Coronary artery (tissue), 2 donors: Measurements from ENCODE around the gene MEGF11.

ENCODE experiments used
- DNase-seq: peaks from one replicate; pipeline ENCODE4 v3.0.0-alpha.2; 2017; ENCODE audit warnings: low spot score
- H3K27ac ChIP-seq, 2 donors: fragments of 200-600 bp; sonication (generic); one replicate each; pipeline ENCODE4 v1.5.1; 2016 to 2019
- H3K4me3 ChIP-seq: fragments of 200-600 bp; sonication (generic); 2 replicates; pipeline ENCODE4 v1.5.1; 2016; ENCODE audit warnings: mild to moderate bottlenecking, moderate library complexity
- TF ChIP-seq, protein P1 (sequence below): fragments of 200-600 bp; sonication (generic); IDR thresholded peaks from one replicate; pipeline ENCODE4 v1.5.1; 2019; ENCODE audit warnings: antibody characterized with exemption

MEGF11 gene

DNA sequence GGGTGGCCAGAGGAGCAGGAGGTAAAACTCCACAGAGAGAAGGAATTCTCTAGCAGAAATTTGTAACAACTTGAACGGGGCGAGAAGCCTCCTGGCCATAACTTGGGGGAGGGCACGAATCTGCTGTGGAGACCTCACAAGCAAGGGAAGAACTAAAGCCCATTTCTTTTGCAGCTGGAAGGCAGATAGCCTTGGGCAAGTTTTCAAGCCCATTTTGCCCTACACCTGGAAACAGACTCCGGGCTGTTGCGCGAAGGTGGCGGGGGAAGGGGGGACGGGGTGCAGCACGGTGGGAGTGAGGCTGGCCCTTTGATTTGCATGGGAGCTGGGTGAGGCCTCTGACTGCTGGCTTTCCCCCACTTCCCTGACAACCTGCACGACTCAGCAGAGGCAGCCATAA is 168.8 kb downstream of the MEGF11 start:
- Histone ChIP-seq H3K27ac (no peak overlapping the region), H3K4me3 (no peak overlapping the region)
- TF ChIP-seq, protein P1, sequence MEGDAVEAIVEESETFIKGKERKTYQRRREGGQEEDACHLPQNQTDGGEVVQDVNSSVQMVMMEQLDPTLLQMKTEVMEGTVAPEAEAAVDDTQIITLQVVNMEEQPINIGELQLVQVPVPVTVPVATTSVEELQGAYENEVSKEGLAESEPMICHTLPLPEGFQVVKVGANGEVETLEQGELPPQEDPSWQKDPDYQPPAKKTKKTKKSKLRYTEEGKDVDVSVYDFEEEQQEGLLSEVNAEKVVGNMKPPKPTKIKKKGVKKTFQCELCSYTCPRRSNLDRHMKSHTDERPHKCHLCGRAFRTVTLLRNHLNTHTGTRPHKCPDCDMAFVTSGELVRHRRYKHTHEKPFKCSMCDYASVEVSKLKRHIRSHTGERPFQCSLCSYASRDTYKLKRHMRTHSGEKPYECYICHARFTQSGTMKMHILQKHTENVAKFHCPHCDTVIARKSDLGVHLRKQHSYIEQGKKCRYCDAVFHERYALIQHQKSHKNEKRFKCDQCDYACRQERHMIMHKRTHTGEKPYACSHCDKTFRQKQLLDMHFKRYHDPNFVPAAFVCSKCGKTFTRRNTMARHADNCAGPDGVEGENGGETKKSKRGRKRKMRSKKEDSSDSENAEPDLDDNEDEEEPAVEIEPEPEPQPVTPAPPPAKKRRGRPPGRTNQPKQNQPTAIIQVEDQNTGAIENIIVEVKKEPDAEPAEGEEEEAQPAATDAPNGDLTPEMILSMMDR = no peak
- no peak for DNase-seq

DNA sequence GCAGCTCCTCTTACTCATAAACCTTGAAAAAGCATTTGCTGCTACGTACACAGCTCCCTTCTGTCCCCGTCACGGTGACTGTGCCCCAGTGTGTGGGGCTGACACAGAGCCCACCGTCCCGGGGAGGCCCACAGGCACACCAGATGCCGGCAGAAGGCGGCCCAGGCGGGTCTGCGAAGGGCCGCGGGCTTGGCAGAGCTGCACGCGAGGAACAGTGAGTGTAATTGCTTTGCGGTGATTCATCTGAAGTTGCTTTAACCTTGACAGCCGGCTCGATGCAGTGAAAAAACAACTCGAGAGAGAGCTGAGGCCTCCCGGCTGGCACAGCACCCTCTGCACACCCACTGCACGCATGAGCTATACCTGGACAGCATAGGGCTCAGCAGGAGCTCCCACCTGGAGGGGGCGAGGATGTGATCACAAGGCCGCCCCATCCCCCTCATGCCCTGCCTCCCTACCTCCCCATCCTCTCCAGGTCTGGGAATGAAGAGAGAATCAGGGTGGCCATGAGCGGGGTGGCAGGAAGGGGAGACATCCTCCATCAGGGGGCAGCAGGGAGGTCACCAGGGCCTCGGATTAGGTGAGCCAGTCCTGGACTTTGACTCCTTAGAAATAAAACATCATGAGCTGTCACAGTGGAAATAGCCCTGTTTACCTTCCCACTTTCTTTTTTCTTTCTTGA is 172.7 kb downstream of the MEGF11 start:
- TF ChIP-seq, protein P1 = no peak
- no peak overlapping the region for H3K4me3 ChIP-seq
- DNase-seq = no peak
- H3K27ac ChIP-seq = no peak overlapping the region

DNA sequence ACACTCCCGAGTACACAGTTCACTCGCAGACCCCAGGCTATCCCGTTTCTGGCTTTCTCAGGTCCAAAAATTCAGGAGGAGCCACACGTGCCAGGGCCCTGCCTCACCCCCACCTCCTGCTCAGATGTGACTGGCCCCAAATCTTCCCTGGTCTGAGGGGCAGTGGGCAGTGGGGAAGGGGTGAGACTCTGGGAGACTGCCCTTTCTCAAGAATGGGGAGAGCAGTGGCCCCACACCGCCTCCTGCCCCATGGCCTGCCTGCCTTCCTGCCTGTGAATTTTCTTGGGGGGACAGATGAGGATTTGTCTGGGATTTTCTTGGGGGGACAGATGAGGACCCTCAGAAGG is 174.6 kb downstream of the MEGF11 start:
- no peak overlapping the region for H3K4me3 ChIP-seq
- TF ChIP-seq, protein P1 = no peak
- DNase-seq = no peak
- H3K27ac ChIP-seq = no peak overlapping the region

DNA sequence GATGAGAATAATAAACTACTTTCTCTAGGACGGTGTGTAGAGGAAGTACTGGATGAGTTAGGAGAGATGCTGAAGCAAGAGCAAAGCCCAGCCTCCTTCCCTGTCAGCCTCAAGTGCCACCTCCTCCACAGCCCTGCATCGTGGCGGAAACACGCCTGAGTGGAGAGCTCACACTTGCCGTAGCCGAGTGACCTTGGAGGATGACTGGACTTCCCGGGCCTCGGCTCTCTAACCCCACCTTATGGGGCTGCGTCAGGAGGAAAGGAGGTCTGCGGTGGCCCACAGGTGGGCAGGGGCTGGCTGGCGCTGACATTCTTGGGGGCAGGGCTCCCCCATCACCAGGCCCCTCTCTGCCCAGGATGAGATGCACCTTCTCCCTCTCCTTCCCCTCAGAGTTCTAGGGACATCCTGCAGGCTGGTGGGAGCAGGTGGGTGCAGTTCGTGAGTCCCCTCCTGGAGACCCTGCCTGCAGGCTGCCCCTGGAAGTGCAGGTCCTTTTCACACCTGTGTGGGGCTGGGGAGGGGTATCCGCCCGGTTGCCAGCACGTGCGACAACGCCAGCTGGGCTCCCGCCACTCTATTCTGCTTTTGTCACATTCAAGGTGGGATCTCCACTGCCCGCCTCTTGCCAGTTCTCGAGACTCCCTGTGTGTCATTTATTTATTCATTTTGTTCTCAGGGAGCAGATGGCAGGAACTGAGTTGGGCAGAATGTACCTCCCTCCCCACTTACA is 175.2 kb downstream of the MEGF11 start:
- Histone ChIP-seq H3K4me3 (no peak overlapping the region), H3K27ac (no peak overlapping the region)
- TF ChIP-seq, protein P1 = no peak
- DNase-seq = no peak

DNA sequence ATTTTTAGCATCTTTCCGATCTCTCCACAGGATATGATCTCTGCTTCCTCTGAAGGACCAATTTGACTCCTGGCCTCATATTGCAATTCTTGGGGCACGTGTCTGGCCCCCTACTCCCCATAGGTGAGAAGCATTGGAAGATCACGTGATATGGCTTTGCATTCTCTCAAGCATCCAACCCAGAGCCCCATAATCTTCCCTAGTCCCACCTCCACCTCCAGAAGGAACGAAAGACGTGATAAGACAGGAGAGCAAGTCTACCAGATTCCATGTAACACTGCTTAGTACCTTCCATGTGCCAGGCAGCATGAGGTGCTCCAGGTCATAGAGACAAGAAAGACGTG is 176.3 kb downstream of the MEGF11 start:
- TF ChIP-seq, protein P1 = no peak
- Histone ChIP-seq H3K27ac (no peak overlapping the region), H3K4me3 (no peak overlapping the region)
- no peak for DNase-seq

DNA sequence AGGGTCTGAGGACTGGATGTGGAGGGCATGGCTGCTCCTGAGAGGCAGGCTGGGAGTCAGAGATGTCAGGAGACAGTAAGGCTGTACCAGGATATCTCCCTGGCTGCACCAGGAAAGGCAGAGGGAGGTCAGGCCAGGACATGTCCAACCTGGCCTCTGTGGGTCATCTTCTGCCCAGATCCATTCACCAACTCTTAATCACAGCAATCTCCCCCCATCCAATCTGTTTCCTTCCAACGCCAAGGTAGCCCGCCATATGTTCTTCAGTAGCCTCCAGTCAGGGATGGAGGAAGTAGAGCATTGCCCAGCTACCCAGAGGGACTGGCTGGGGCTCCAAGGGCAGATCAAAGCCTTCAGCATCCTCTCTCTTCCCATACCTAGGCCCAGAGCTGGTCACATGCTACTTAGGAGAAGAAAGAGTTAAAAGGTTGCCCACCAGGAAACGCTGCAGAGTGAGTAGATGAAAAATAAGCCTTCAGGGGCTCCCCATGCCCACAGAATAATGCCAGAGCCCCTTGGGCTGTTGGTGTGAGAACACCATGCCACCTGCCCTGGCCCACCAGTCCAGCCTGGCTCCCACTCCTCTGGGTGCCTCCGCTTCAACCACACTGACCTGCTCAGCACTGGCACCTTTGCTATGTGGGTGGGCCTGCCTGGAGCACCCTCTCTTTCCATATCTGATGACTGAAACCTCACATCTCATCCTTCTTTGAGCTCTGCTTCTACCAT is 176.8 kb downstream of the MEGF11 start:
- H3K27ac ChIP-seq = no peak overlapping the region
- TF ChIP-seq, protein P1 = no peak
- DNase-seq = no peak
- no peak overlapping the region for H3K4me3 ChIP-seq
